SKM-1 treated with dmso at 0.1 percent for 144 hours (cell line): ENCODE data around the gene CLDN15.
"Not testable (repeated sequence)": the region's sequence is repeated elsewhere in the genome, so short reads cannot be mapped to it uniquely, and the experiment has no call there.

Experiments
- DNase-seq: peaks from one replicate; lab custom pipeline; 2025; ENCODE audit not compliant: unreplicated experiment; lab: John Stamatoyannopoulos, UW

The CLDN15 gene

DNA sequence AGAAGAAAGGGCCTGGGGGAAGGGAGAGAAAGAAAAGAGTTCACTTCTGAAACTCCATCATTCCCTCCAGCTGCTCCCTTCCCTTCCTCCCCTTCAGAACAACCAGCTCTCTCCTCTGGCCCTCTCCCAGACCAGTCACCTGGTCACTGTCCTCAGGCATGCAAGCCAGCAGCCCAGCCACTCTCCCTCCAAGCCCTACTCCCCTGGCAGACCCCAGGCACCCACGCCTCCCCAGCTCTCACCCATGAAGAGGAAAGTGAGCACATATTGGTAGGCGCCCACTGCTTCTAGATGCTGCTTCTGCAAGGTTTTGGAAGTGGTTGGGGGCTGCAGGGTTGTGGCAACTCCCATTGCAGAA is 37.1 kb downstream of the CLDN15 start:
- no peak for DNase-seq

GRCh38 chr7:101199522-101199921 is 38.1 kb downstream of the CLDN15 start:
- DNase-seq, result not testable (repeated sequence)

GRCh38 chr7:101198476-101198875 is 39.1 kb downstream of the CLDN15 start:
- DNase-seq, result no peak

- no peak for DNase-seq
Observed at GRCh38 chr7:101197991-101198390, 39.6 kb downstream of the CLDN15 start.

DNA sequence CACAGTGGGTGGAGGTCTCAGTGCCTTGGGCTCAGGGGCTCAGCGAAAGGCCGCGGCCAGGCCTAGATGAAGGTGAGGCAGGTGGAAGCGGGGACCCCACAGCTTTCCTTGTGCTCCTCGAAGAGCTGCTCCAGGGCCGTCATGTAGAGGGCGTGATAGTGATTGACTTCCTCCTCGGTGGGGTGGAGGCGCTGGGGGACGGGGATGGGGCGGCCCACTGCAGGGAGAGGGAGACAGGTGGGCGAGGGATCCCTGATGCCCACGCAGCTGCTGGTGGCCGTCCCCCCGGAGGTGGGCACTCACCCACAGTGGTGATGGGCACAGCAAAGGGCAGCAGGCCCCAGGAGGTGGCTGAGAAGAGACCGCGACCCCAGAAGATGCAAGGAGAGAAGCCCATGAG is 41.7 kb downstream of the CLDN15 start:
- no peak for DNase-seq

- no peak for DNase-seq
Observed at GRCh38 chr7:101189109-101189508, 48.5 kb downstream of the CLDN15 start.

DNA sequence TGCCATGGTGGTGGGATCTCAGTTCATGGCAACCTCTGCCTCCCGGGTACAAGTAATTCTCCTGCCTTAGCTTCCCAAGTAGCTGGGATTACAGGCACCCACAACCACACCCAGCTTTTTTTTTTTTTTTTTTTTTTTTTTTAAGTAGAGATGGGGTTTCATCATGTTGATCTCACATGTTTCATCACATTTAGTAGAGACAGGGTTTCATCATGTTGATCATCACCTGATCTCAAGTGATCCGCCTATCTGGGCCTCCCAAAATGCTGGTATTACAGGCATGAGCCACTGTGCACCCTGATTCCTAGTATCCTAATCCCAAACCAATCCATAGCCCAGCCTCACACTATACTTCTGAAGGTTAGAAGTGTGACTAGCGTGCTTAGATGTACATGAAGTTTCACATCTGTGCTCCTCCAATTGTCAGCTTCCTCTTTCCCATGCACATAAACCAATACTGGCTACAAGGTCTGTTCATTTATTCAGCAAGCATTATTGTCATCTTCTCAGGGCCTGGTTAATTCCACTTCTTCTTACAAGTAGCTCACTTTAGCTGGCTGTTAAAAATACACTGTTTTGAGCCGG is 50.7 kb downstream of the CLDN15 start:
- DNase-seq, result peak; percentile 79

DNA sequence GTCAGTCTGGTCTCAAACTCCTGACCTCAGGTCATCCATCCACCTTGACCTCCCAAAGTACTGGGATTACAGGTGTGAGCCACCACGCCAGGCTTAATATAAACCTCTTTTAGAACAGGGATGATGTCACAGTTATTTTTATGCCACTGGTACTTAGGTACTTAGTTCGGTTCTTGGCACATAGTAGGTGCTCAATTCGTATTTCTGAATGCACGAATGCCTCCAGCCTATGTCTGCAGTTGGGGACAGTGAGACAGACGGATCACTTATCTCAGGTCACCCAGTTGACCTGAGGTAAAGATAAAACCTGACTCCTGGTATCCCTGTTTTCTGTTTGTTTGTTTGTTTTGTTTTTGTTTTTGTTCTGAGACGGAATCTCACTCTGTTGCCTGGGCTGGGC is 51.4 kb downstream of the CLDN15 start:
- no peak for DNase-seq

GRCh38 chr7:101185258-101185839 is 52.3 kb downstream of the CLDN15 start:
- DNase-seq, result no peak
